ENCODE measurements around the gene NALCN. TPM values are rescaled to one million over a fixed set of nuclear protein-coding genes. Genes with fewer than 3 reads are reported as not detected.

NALCN gene
- total and polyA plus RNA-seq, 2 donors (not counting 1 experiment from before 2014, with no cell fraction given) = not detected

- Mint-ChIP-seq H3K4me1 (no peaks in the 10 kb centered on the region), H3K27me3 (no peaks in the 10 kb centered on the region), H3K27ac (no peak overlapping the region), H3K4me3 (no peak overlapping the region), H3K9me3 (ENCODE audit: insufficient read depth) (no peaks in the 10 kb centered on the region)
- no peaks in the 10 kb centered on the region for H3K79me2 ChIP-seq (ENCODE audit: control insufficient read depth, insufficient read depth, low read length)
- no peak for TF ChIP-seq CTCF (IDR thresholded peaks at IDR 0.05)
- TF ChIP-seq EZH2 (IDR thresholded peaks at IDR 0.05; ENCODE audit: borderline replicate concordance, insufficient read depth, low read depth, low read length, poor library complexity, severe bottlenecking) = no peak
- H3K4me2 ChIP-seq (replicated peaks; ENCODE audit: low read depth, low read length, poor library complexity, severe bottlenecking) = no peak overlapping the region
- WGBS (ENCODE audit: insufficient coverage) = 92% methylated on average over 11 of the region's 11 CpGs
- DNase-seq = no peak
- no peaks in the 10 kb centered on the region for H3K36me3 ChIP-seq (replicated peaks in 1 of 2; ENCODE audit: control extremely low read depth in 1 of 2, control insufficient read depth in 1 of 2, extremely low read depth in 1 of 2, insufficient read depth in 2 of 2, low read length in 1 of 2)
- no peaks in the 10 kb centered on the region for H3K4me1 ChIP-seq (ENCODE audit: control insufficient read depth in 2 of 2, insufficient read depth in 2 of 2, low read length in 2 of 2)
- no peaks in the 10 kb centered on the region for H3K27me3 ChIP-seq (replicated peaks in 1 of 4; ENCODE audit: control extremely low read depth in 1 of 4, control insufficient read depth in 3 of 4, insufficient read depth in 4 of 4, low read length in 3 of 4)
- no peak for ATAC-seq (ENCODE audit: low read depth)
- H3K4me3 ChIP-seq (ENCODE audit: control extremely low read depth in 1 of 5, extremely low read depth in 1 of 5, insufficient read depth in 1 of 5, low read depth in 2 of 5, low read length in 4 of 5) = no peak overlapping the region
- ChIA-PET POLR2A (no interaction called here), CTCF (no interaction called here)
- no peak overlapping the region for H3K27ac ChIP-seq (ENCODE audit: low read length in 2 of 2)
- H3K9ac ChIP-seq (ENCODE audit: low read length) = no peak overlapping the region
- H3K9me3 ChIP-seq (ENCODE audit: control extremely low read depth in 1 of 3, control insufficient read depth in 2 of 3, insufficient read depth in 1 of 3, low read length in 2 of 3) = no peaks in the 10 kb centered on the region
- no peaks in the 10 kb centered on the region for H4K20me1 ChIP-seq (ENCODE audit: control insufficient read depth, insufficient read depth, low read length, poor library complexity, severe bottlenecking)
- intact Hi-C loops (cut with micrococcal nuclease) = no loop called here
- no peak overlapping the region for H2AFZ ChIP-seq (ENCODE audit: insufficient read depth, low read depth, low read length, poor library complexity, severe bottlenecking)
Measured at GRCh38 chr13:101271681-101272245, 144.5 kb downstream of the NALCN start.

- H3K9me3 ChIP-seq (ENCODE audit: control extremely low read depth in 1 of 3, control insufficient read depth in 2 of 3, insufficient read depth in 1 of 3, low read length in 2 of 3) = no peaks in the 10 kb centered on the region
- no peak for ATAC-seq (ENCODE audit: low read depth)
Measured at GRCh38 chr13:101267656-101268055, 148.7 kb downstream of the NALCN start.

More at GRCh38 chr13:101267656-101268055, 148.7 kb downstream of the NALCN start:
- H3K9ac ChIP-seq (ENCODE audit: low read length) = no peak overlapping the region
- no peaks in the 10 kb centered on the region for H3K79me2 ChIP-seq (ENCODE audit: control insufficient read depth, insufficient read depth, low read length)
- Mint-ChIP-seq H3K9me3 (ENCODE audit: insufficient read depth) (no peaks in the 10 kb centered on the region), H3K4me1 (no peaks in the 10 kb centered on the region), H3K27me3 (no peaks in the 10 kb centered on the region), H3K4me3 (no peak overlapping the region), H3K27ac (no peak overlapping the region)
- H2AFZ ChIP-seq (ENCODE audit: insufficient read depth, low read depth, low read length, poor library complexity, severe bottlenecking) = no peak overlapping the region
- no peak overlapping the region for H3K27ac ChIP-seq (ENCODE audit: low read length in 2 of 2)
- CTCF ChIA-PET = no interaction called here
- 89% methylated on average over 4 of the region's 5 CpGs for WGBS (ENCODE audit: insufficient coverage)
- TF ChIP-seq EZH2 (IDR thresholded peaks at IDR 0.05; ENCODE audit: borderline replicate concordance, insufficient read depth, low read depth, low read length, poor library complexity, severe bottlenecking) (no peak), CTCF (IDR thresholded peaks at IDR 0.05) (no peak)
- intact Hi-C loops (cut with micrococcal nuclease) = no loop called here
- no peaks in the 10 kb centered on the region for H3K36me3 ChIP-seq (replicated peaks in 1 of 2; ENCODE audit: control extremely low read depth in 1 of 2, control insufficient read depth in 1 of 2, extremely low read depth in 1 of 2, insufficient read depth in 2 of 2, low read length in 1 of 2)
- H3K4me3 ChIP-seq (ENCODE audit: control extremely low read depth in 1 of 5, extremely low read depth in 1 of 5, insufficient read depth in 1 of 5, low read depth in 2 of 5, low read length in 4 of 5) = no peak overlapping the region
- DNase-seq = no peak
- H3K4me1 ChIP-seq (ENCODE audit: control insufficient read depth in 2 of 2, insufficient read depth in 2 of 2, low read length in 2 of 2) = no peaks in the 10 kb centered on the region
- H3K27me3 ChIP-seq (replicated peaks in 1 of 4; ENCODE audit: control extremely low read depth in 1 of 4, control insufficient read depth in 3 of 4, insufficient read depth in 4 of 4, low read length in 3 of 4) = no peaks in the 10 kb centered on the region
- no peaks in the 10 kb centered on the region for H4K20me1 ChIP-seq (ENCODE audit: control insufficient read depth, insufficient read depth, low read length, poor library complexity, severe bottlenecking)
- POLR2A ChIA-PET = no interaction called here
- no peak overlapping the region for H3K4me2 ChIP-seq (replicated peaks; ENCODE audit: low read depth, low read length, poor library complexity, severe bottlenecking)

Data from B cell (primary cell).